Spleen (tissue), 11 donors: Measurements from ENCODE around the gene ARHGEF18. TPM values are rescaled to one million over a fixed set of nuclear protein-coding genes. Genes with fewer than 3 reads are reported as not detected.

ENCODE experiments used
- DNase-seq: peaks from one replicate; pipeline ENCODE4 v3.0.0-alpha.2; 2020
- H3K27ac ChIP-seq, 8 donors: fragments of 200-600 bp; sonication (generic) in 7 of 8; 1 replicate in 4 of 8; 2 replicates in 4 of 8; pipeline versions ENCODE4 v1.5.0 to v1.8.0; 2016 to 2021; ENCODE audit warnings: inconsistent platforms in 4 of 8, mild to moderate bottlenecking in 4 of 8, moderate library complexity in 1 of 8
- H3K27me3 ChIP-seq, 7 donors: fragments of 200-600 bp; sonication (generic) in 6 of 7; replicated peaks in 1 of 7; 1 replicate in 4 of 7; 2 replicates in 3 of 7; pipeline versions ENCODE4 v1.5.0 to v1.8.0; 2016 to 2021; ENCODE audit warnings: inconsistent platforms in 3 of 7, mild to moderate bottlenecking in 1 of 7
- H3K36me3 ChIP-seq, 6 donors: fragments of 200-600 bp; sonication (generic) in 5 of 6; 1 replicate in 4 of 6; 2 replicates in 2 of 6; pipeline versions ENCODE4 v1.5.0 to v1.8.0; 2016 to 2021; ENCODE audit warnings: inconsistent platforms in 2 of 6
- H3K4me1 ChIP-seq, 6 donors: fragments of 200-600 bp; sonication (generic) in 5 of 6; 1 replicate in 3 of 6; 2 replicates in 3 of 6; pipeline versions ENCODE4 v1.5.0 to v1.8.0; 2016 to 2021; ENCODE audit warnings: inconsistent platforms in 3 of 6
- H3K4me3 ChIP-seq, 8 donors: fragments of 200-600 bp; sonication (generic) in 7 of 8; 1 replicate in 4 of 8; 2 replicates in 4 of 8; pipeline versions ENCODE4 v1.5.0 to v1.8.0; 2016 to 2021; ENCODE audit warnings: inconsistent platforms in 4 of 8, mild to moderate bottlenecking in 4 of 8, moderate library complexity in 2 of 8
- H3K9me3 ChIP-seq, 8 donors: fragments of 200-600 bp; sonication (generic) in 7 of 8; 1 replicate in 4 of 8; 2 replicates in 4 of 8; pipeline versions ENCODE4 v1.5.0 to v1.8.0; 2016 to 2021; ENCODE audit warnings: inconsistent platforms in 4 of 8
- CTCF ChIP-seq, 11 experiments: fragments of 200-600 bp in 7 of 11; fragments of 450-650 bp in 4 of 11; sonication (generic) in 4 of 11; IDR thresholded peaks in 8 of 11; conservative IDR thresholded peaks in 3 of 11; 1 replicate in 7 of 11; 2 replicates in 4 of 11; pipeline versions ENCODE4 v1.4.0 to v1.8.0; 2016 to 2021; ENCODE audit warnings: antibody characterized with exemption in 11 of 11, inconsistent platforms in 4 of 11, mild to moderate bottlenecking in 1 of 11
- POLR2A ChIP-seq, 3 donors: fragments of 450-650 bp; IDR thresholded peaks; one replicate each; pipeline ENCODE4 v1.5.1; 2017; ENCODE audit warnings: antibody characterized with exemption in 3 of 3, mild to moderate bottlenecking in 1 of 3
- POLR2AphosphoS5 ChIP-seq, 3 donors: sonication (generic); formaldehyde crosslinking; IDR thresholded peaks; one replicate each; pipeline ENCODE4 v1.5.1; 2017; ENCODE audit warnings: antibody characterized with exemption in 3 of 3
- WGBS, 5 donors: extraction: QIAGEN DNeasy Blood & Tissue Kit in 3 of 5; methylation state at CpG; one replicate each; pipeline versions ENCODE4 v1.1.5 to v1.1.7; 2013 to 2018; 5-methylcytosine and 5-hydroxymethylcytosine counted together
- intact Hi-C: fragments of 100-400 bp; cut with DNase I; formaldehyde crosslinking; loops from one replicate; pipeline ENCODE4 v1.15.0; 2023; ENCODE audit warnings: low total_unique reads
- polyA plus RNA-seq, 3 donors: library from polyadenylated mRNA; stranded (reverse); fragments of 200-250 nt; gene quantifications; one replicate each; pipeline ENCODE4 v1.2.1, GENCODE V29; 2013
- total RNA-seq, 7 donors: library from RNA; depleted of rRNA in 3 of 7; stranded (reverse); fragments of >200 nt in 3 of 7; fragmentation: NEBNext Ultra II Directional in 4 of 7; extraction: Animal tissue kit (Norgen Biotek cat#: 25700) in 4 of 7; gene quantifications; one replicate each; pipeline versions ENCODE4 v1.1.0 to v1.2.1, GENCODE V29; 2016 to 2021
- donor health status: healthy with polysubstance abuse.
- donor health status: DM: no; HTN: no; CAD: no; lungs with moderate emphysema.
- donor health status: DM: no; HTN: no; CAD: no.
- donor health status: Bipolar disorder and iron deficiency.
- donor health status: healthy.
- donor health status: DM: no; HTN: no; CAD: no.
- donor health status: DM: yes; HTN: yes; CAD: no.

Gene ARHGEF18
- total and polyA plus RNA-seq, 10 donors, result 24.3 to 79.8 (median 67.7) TPM

DNA sequence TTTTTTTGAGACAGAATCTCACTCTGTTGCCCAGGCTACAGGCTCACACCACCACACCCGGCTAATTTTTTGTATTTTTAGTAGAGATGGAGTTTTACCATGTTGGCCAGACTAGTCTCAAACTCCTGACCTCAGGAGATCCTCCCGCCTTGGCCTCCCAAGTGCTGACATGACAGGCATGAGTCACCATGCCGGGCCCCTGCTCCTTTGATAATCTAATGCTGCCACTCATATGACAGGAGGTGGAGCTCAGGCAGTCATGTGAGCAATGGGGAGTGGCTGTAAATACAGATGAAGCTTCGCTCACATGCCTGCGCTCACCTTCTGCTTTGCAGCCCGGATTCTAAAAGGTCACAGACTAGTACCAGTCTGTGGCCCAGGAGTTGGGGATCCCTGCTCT lies 25.1 kb downstream of the ARHGEF18 start:
- Histone ChIP-seq H3K4me3 (no peak overlapping the region), H3K27ac (no peak overlapping the region), H3K36me3 (peaks cover 0 to 100% (median 75%) of the 10 kb centered on the region in 6 donors), H3K27me3 (no peaks in the 10 kb centered on the region), H3K9me3 (no peaks in the 10 kb centered on the region), H3K4me1 (peaks cover 0 to 12% (median 5%) of the 10 kb centered on the region in 6 donors)
- intact Hi-C loops, result no loop called here
- no peak for DNase-seq
- TF ChIP-seq CTCF (IDR thresholded peaks at IDR 0.05 in 8 of 11, conservative IDR thresholded peaks at IDR 0.05 in 3 of 11), result no peak
- TF ChIP-seq POLR2A (IDR thresholded peaks at IDR 0.05), result no peak
- no peak for TF ChIP-seq POLR2AphosphoS5 (IDR thresholded peaks at IDR 0.05)
- 79 to 91% (median 86%) methylated on average over 3 to 6 of the region's 6 CpGs for WGBS, 5 donors

DNA sequence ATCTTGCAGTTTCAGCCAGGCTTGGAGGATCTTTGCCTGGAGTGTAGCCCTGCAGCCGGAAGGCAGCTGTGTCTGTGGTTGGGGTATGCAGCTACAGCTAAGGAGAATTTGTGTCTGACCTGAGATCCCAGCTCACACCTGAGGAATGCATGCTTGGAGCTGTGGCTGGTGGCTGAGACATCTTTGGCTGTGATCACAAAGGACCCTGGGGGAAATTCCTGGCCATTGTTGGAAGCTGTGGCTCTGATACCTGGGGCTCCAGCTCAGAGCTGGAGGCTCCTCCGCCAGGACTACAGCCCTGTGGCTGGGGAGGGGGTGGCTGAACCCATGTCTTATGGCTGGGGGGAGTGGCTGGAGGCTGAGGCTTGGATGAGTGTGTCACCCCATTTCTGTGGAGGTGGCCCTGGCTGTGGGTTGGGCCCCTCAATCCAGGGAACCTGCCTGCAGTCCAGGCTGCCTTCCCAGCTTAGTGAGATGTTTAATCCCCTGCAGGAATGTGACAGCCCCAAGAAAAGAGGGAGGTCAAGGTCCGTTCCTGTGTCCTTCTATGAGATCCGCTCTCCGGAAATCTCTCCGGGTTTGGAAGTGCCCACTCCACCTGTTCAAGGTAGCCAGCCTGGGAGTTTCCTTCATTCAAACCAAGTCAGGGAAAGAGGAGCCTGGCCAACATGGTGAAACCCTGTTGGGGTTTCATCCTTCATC lies 27.6 kb downstream of the ARHGEF18 start:
- intact Hi-C loops, result no loop called here

DNA sequence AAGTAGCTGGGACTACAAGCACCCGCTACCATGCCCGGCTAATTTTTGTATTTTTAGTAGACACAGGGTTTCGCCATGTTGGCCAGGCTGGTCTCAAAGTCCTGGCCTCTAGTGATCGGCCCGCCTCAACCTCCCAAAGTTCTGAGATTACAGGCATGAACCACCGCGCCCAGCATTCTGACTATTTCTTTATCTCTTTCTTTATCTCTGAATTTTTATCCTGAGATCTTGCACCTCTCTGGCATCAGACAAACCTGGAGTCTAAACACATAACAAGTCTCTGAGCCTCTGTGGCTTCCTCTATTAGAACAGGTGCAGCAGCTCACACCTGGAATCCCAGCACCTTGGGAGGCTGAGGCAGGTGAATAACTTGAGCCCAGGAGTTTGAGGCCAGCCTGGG lies 28.5 kb downstream of the ARHGEF18 start:
- Histone ChIP-seq H3K9me3 (no peaks in the 10 kb centered on the region), H3K27me3 (no peaks in the 10 kb centered on the region), H3K4me1 (peaks cover 0 to 33% (median 11%) of the 10 kb centered on the region in 6 donors), H3K27ac (no peak overlapping the region), H3K36me3 (peaks cover 0 to 100% (median 68%) of the 10 kb centered on the region in 6 donors), H3K4me3 (no peak overlapping the region)
- WGBS, 5 donors, result 94 to 99% (median 95%) methylated on average over 7 of the region's 7 CpGs
- TF ChIP-seq CTCF (IDR thresholded peaks at IDR 0.05 in 8 of 11, conservative IDR thresholded peaks at IDR 0.05 in 3 of 11) (no peak), POLR2A (IDR thresholded peaks at IDR 0.05) (no peak), POLR2AphosphoS5 (IDR thresholded peaks at IDR 0.05) (no peak)
- DNase-seq, result no peak
- intact Hi-C loops, result no loop called here

More for the DNA sequence above, 27.6 kb downstream of the ARHGEF18 start:
- WGBS, 5 donors, result 81 to 98% (median 85%) methylated on average over 5 to 6 of the region's 6 CpGs
- DNase-seq, result no peak
- H3K4me1 ChIP-seq, result peaks cover 0 to 28% (median 11%) of the 10 kb centered on the region in 6 donors
- TF ChIP-seq POLR2AphosphoS5 (IDR thresholded peaks at IDR 0.05) (no peak), CTCF (IDR thresholded peaks at IDR 0.05 in 8 of 11, conservative IDR thresholded peaks at IDR 0.05 in 3 of 11) (no peak), POLR2A (IDR thresholded peaks at IDR 0.05) (no peak)
- no peaks in the 10 kb centered on the region for H3K9me3 ChIP-seq
- H3K4me3 ChIP-seq, result no peak overlapping the region
- H3K36me3 ChIP-seq, result peaks cover 0 to 100% (median 72%) of the 10 kb centered on the region in 6 donors
- H3K27ac ChIP-seq, result no peak overlapping the region
- no peaks in the 10 kb centered on the region for H3K27me3 ChIP-seq

DNA sequence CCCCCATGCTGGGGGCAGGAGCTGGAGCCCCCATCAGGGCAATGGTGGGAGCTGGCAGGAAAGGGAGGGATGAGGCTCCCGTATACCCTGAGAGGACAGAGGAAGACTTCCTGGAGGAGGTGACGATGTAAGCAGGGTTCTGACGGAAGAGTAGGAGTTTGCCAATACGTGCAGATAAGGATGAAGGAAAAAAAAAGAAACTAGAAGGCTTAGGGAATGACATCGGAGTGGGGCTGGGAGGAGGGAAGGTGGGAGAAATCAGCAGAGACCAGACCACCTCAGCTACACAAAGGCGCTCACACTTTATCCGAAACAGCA lies 32.3 kb downstream of the ARHGEF18 start:
- Histone ChIP-seq H3K4me3 (no peak overlapping the region), H3K9me3 (no peaks in the 10 kb centered on the region), H3K27me3 (no peaks in the 10 kb centered on the region), H3K27ac (peak overlapping the region in 1 of 8 donors; percentile 25), H3K4me1 (peaks cover 0 to 50% (median 8%) of the 10 kb centered on the region in 6 donors), H3K36me3 (peaks cover 0 to 100% (median 53%) of the 10 kb centered on the region in 6 donors)
- 81 to 91% (median 84%) methylated on average over 7 of the region's 7 CpGs for WGBS, 5 donors
- TF ChIP-seq CTCF (IDR thresholded peaks at IDR 0.05 in 8 of 11, conservative IDR thresholded peaks at IDR 0.05 in 3 of 11), result no peak
- TF ChIP-seq POLR2AphosphoS5 (IDR thresholded peaks at IDR 0.05), result peak in 1 of 3 donors; percentile 1
- no peak for TF ChIP-seq POLR2A (IDR thresholded peaks at IDR 0.05)
- DNase-seq, result no peak
- intact Hi-C loops, result no loop called here
